DOHH2 (cell line): Measurements from ENCODE around the gene LSR.

Experiments used
- H3F3A ChIP-seq: fragments of 200-600 bp; sonication (generic), shearing (Covaris generic); 2 replicates; pipeline ENCODE4 v1.6.0; 2016; ENCODE audit warnings: antibody characterized with exemption, mild to moderate bottlenecking; ENCODE audit not compliant: control insufficient read depth, insufficient read depth
- H3K27ac ChIP-seq: fragments of 200-600 bp; sonication (generic); 2 replicates; pipeline ENCODE4 v1.5.1; 2014; ENCODE audit warnings: low read depth, mild to moderate bottlenecking, low read length, moderate library complexity
- H3K27me3 ChIP-seq: fragments of 200-600 bp; sonication (generic); 2 replicates; pipeline ENCODE4 v1.6.1; 2014; ENCODE audit warnings: mild to moderate bottlenecking, low read length, mixed read lengths; ENCODE audit not compliant: control insufficient read depth
- H3K36me3 ChIP-seq: fragments of 200-600 bp; sonication (generic); 2 replicates; pipeline ENCODE4 v1.6.1; 2014; ENCODE audit warnings: mild to moderate bottlenecking, low read length, moderate library complexity, mixed read lengths; ENCODE audit not compliant: control insufficient read depth
- H3K4me1 ChIP-seq: fragments of 200-600 bp; sonication (generic); 2 replicates; pipeline ENCODE4 v1.6.1; 2014; ENCODE audit warnings: mild to moderate bottlenecking, low read length, mixed read lengths; ENCODE audit not compliant: control insufficient read depth
- H3K4me2 ChIP-seq: fragments of 200-600 bp; sonication (generic); 2 replicates; pipeline ENCODE4 v1.6.0; 2014; ENCODE audit warnings: mild to moderate bottlenecking, low read length, moderate library complexity
- H3K4me3 ChIP-seq: fragments of 200-600 bp; sonication (generic); 2 replicates; pipeline ENCODE4 v1.5.1; 2014; ENCODE audit warnings: mild to moderate bottlenecking, low read length, mixed read lengths
- H3K79me2 ChIP-seq: fragments of 200-600 bp; sonication (generic); 2 replicates; pipeline ENCODE4 v1.6.1; 2014; ENCODE audit warnings: mild to moderate bottlenecking, low read length, mixed read lengths; ENCODE audit not compliant: control insufficient read depth
- H3K9me2 ChIP-seq: fragments of 200-600 bp; sonication (generic); replicated peaks from 2 replicates; pipeline ENCODE4 v1.6.1; 2014; ENCODE audit warnings: mild to moderate bottlenecking, low read length, mixed read lengths; ENCODE audit not compliant: control insufficient read depth
- H3K9me3 ChIP-seq: fragments of 200-600 bp; sonication (generic); 2 replicates; pipeline ENCODE4 v1.6.1; 2014; ENCODE audit warnings: antibody characterized with exemption, low read length, mixed read lengths; ENCODE audit not compliant: control insufficient read depth, insufficient read depth
- H4K20me1 ChIP-seq: fragments of 200-600 bp; sonication (generic); 2 replicates; pipeline ENCODE4 v1.6.0; 2014; ENCODE audit warnings: low read depth, mild to moderate bottlenecking, antibody characterized with exemption, low read length, moderate library complexity; ENCODE audit not compliant: control insufficient read depth, insufficient read depth
- CTCF ChIP-seq: fragments of 200-600 bp; sonication (generic); IDR thresholded peaks from one replicate; pipeline ENCODE4 v1.5.1; 2014; ENCODE audit warnings: antibody characterized with exemption, mild to moderate bottlenecking, low read depth, low read length; ENCODE audit not compliant: poor library complexity, severe bottlenecking
- EZH2phosphoT487 ChIP-seq: fragments of 200-600 bp; sonication (generic); IDR thresholded peaks from 2 replicates; pipeline ENCODE4 v1.6.1; 2017; ENCODE audit warnings: borderline replicate concordance, mild to moderate bottlenecking, antibody characterized with exemption, low read length, moderate library complexity, mixed read lengths

Gene LSR

GRCh38 chr19:35204799-35205732 lies 43.7 kb upstream of the LSR start:
- H3K27ac ChIP-seq: peak overlapping the region; percentile 80
- H3K4me2 ChIP-seq: peak overlapping the region; percentile 65
- no peaks in the 10 kb centered on the region for H3K27me3 ChIP-seq
- TF ChIP-seq EZH2phosphoT487 (no peak), CTCF (no peak)
- H3K79me2 ChIP-seq: no peaks in the 10 kb centered on the region
- peaks cover 3% of the 10 kb centered on the region; the same call in 1 of the 2 replicates for H3K36me3 ChIP-seq
- no peaks in the 10 kb centered on the region for H3K9me2 ChIP-seq
- H3F3A ChIP-seq: peaks cover 21% of the 10 kb centered on the region
- H3K4me3 ChIP-seq: peak overlapping the region; percentile 58
- no peaks in the 10 kb centered on the region for H3K9me3 ChIP-seq
- peaks cover 47% of the 10 kb centered on the region for H3K4me1 ChIP-seq
- no peaks in the 10 kb centered on the region for H4K20me1 ChIP-seq

GRCh38 chr19:35205733-35206323 lies 43.0 kb upstream of the LSR start:
- H3F3A ChIP-seq: peaks cover 25% of the 10 kb centered on the region
- TF ChIP-seq CTCF: no peak
- TF ChIP-seq EZH2phosphoT487: no peak
- H3K36me3 ChIP-seq: peaks cover 3% of the 10 kb centered on the region; the same call in 1 of the 2 replicates
- H3K4me3 ChIP-seq: peak overlapping the region; percentile 58
- no peaks in the 10 kb centered on the region for H3K9me2 ChIP-seq
- H4K20me1 ChIP-seq: no peaks in the 10 kb centered on the region
- peak overlapping the region; percentile 80 for H3K27ac ChIP-seq
- H3K79me2 ChIP-seq: no peaks in the 10 kb centered on the region
- no peaks in the 10 kb centered on the region for H3K9me3 ChIP-seq
- H3K4me2 ChIP-seq: peak overlapping the region; percentile 65
- no peaks in the 10 kb centered on the region for H3K27me3 ChIP-seq
- H3K4me1 ChIP-seq: peaks cover 54% of the 10 kb centered on the region

- Histone ChIP-seq H3K9me3 (no peaks in the 10 kb centered on the region), H3K4me1 (peaks cover 59% of the 10 kb centered on the region), H4K20me1 (no peaks in the 10 kb centered on the region), H3K4me3 (peak overlapping the region; percentile 58), H3K27me3 (no peaks in the 10 kb centered on the region), H3F3A (peaks cover 25% of the 10 kb centered on the region), H3K4me2 (peak overlapping the region; percentile 65), H3K9me2 (no peaks in the 10 kb centered on the region), H3K36me3 (peaks cover 3% of the 10 kb centered on the region; the same call in 1 of the 2 replicates), H3K79me2 (no peaks in the 10 kb centered on the region), H3K27ac (peak overlapping the region; percentile 80)
- TF ChIP-seq EZH2phosphoT487: no peak
- TF ChIP-seq CTCF: no peak
These were observed 42.4 kb upstream of the LSR start for GRCh38 chr19:35206379-35206778.
